Mononuclear cell (primary cell): ENCODE measurements around the gene PTPRE. TPM values are rescaled to one million over a fixed set of nuclear protein-coding genes. Genes with fewer than 3 reads are reported as not detected.

Source experiments
- H3K27me3 ChIP-seq: 2 replicates; pipeline ENCODE4 v1.6.0; 2011; ENCODE audit warnings: low read length, control low read depth; ENCODE audit not compliant: insufficient read depth
- H3K4me1 ChIP-seq: 2 replicates; pipeline ENCODE4 v1.5.1; 2011; ENCODE audit warnings: mild to moderate bottlenecking, low read length, control low read depth; ENCODE audit not compliant: insufficient read depth
- H3K4me3 ChIP-seq: 2 replicates; pipeline ENCODE4 v1.5.1; 2011; ENCODE audit warnings: mild to moderate bottlenecking, low read length, moderate library complexity
- H3K9me3 ChIP-seq: 2 replicates; pipeline ENCODE4 v1.5.1; 2011; ENCODE audit warnings: low read depth, mild to moderate bottlenecking, control low read depth, low read length
- total RNA-seq: library from RNA; depleted of rRNA; stranded (reverse); fragments of >200 nt; gene quantifications from one replicate; pipeline ENCODE4 v1.2.3, GENCODE V29; 2012

The PTPRE gene
- total RNA-seq, 1 donor: 205 TPM

GRCh38 chr10:128043259-128044045 lies 136.5 kb downstream of the PTPRE start:
- Histone ChIP-seq H3K4me1 (peaks cover 30% of the 10 kb centered on the region), H3K27me3 (no peaks in the 10 kb centered on the region), H3K9me3 (no peaks in the 10 kb centered on the region), H3K4me3 (no peak overlapping the region)

DNA sequence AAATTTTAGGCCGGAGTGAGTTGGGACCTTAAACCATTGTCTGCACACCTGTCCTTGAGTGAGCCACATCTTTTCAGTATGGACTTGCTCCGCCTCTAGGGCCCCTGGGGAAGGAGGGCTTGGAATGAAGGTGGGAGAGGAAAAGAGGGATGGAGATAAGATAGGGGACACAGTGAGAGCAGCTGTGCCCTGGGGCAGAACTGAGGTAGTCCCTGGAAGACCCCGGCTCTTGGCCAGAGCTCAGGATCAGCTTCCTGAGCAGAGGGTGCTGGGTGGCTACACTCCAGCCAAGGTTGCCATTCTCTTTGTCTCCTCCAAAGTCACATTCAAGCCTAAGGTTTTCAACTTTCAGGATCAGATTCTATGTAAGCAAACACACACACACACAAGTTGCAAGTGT lies 137.3 kb downstream of the PTPRE start:
- Histone ChIP-seq H3K9me3 (no peaks in the 10 kb centered on the region), H3K4me3 (no peak overlapping the region), H3K27me3 (no peaks in the 10 kb centered on the region), H3K4me1 (peaks cover 38% of the 10 kb centered on the region)

GRCh38 chr10:128044961-128045832 lies 138.3 kb downstream of the PTPRE start:
- H3K9me3 ChIP-seq: no peaks in the 10 kb centered on the region
- H3K4me3 ChIP-seq: no peak overlapping the region
- peaks cover 46% of the 10 kb centered on the region for H3K4me1 ChIP-seq
- no peaks in the 10 kb centered on the region for H3K27me3 ChIP-seq

DNA sequence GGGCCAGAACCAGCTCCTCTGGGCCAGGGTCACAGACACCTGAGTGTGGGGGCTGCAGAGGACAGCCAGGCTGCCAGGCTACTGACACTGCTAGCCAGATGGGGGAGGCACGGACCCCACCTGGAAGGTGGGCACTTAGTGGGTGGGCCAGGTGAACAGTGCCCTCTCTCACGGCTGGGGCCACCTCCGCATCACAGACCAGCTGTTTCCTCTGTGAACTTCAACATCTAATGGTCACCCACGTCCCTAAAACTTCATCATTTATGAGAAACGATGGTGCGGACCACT lies 138.9 kb downstream of the PTPRE start:
- no peak overlapping the region for H3K4me3 ChIP-seq
- no peaks in the 10 kb centered on the region for H3K27me3 ChIP-seq
- no peaks in the 10 kb centered on the region for H3K9me3 ChIP-seq
- peaks cover 52% of the 10 kb centered on the region for H3K4me1 ChIP-seq

- H3K27me3 ChIP-seq: no peaks in the 10 kb centered on the region
- no peak overlapping the region for H3K4me3 ChIP-seq
- H3K9me3 ChIP-seq: no peaks in the 10 kb centered on the region
- peaks cover 58% of the 10 kb centered on the region for H3K4me1 ChIP-seq
These were observed 139.5 kb downstream of the PTPRE start for GRCh38 chr10:128046156-128046952.

- Histone ChIP-seq H3K9me3 (no peaks in the 10 kb centered on the region), H3K4me1 (peaks cover 64% of the 10 kb centered on the region), H3K27me3 (no peaks in the 10 kb centered on the region), H3K4me3 (peak overlapping the region; percentile 94)
These were observed 140.0 kb downstream of the PTPRE start for GRCh38 chr10:128046953-128047290.

DNA sequence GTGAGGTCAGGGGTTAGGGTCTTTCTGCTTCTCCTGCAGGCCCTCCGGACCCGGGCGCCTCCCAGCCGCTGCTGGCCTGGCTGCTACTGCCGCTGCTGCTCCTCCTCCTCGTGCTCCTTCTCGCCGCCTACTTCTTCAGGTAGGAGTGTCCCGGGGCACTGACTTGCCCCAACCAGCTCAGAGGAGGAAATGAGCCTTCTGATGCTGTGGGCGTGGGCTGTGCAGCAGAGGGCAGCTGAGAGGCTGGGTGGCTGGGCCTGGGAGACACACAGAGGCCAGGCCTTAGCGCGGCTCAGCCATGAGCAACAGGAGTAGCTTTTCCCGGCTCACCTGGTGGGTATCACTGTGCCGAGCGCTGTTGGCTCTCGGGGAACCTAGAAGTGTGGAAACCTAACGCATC lies 140.4 kb downstream of the PTPRE start:
- Histone ChIP-seq H3K4me1 (peaks cover 68% of the 10 kb centered on the region), H3K27me3 (no peaks in the 10 kb centered on the region), H3K4me3 (peak overlapping the region; percentile 94), H3K9me3 (no peaks in the 10 kb centered on the region)

DNA sequence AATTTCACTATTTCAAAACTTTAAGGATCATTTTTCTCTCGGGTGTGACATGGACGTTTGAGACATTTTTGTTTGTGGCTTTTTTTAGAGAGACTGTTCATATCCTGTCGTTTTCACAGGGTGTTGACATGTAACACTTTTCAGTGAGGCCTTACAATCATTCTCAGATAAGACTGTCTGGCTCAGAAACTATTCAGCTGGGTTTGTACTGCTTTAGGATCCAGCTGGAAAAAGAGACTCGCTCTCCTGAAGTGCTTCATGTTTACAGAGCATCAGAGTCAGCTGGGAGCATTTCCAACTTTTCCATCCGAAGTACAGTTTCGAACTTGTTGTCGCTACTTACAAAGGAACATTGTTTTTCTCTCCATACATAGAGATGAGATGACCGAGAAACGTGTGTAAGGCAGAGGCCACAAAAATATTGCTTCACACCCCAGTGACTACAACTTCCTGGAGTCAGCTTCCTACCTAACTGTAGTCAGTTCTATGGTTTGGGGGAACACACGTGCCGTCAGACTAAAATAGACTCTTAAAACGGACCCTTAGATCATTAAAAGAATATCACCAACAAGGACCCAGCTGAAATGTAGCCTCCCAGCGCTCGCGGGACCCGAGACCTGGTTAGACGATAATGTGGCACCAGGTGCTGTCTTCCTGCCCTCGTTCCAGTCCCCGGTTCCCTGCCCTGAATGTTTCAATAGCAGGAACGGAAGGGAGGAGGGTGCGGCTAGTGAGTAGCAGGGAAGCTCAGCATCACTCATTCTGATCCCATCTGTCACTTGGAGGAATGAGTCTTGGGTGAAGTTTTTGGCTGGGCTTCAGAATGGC lies 141.3 kb downstream of the PTPRE start:
- no peaks in the 10 kb centered on the region for H3K9me3 ChIP-seq
- H3K4me1 ChIP-seq: peaks cover 76% of the 10 kb centered on the region
- H3K27me3 ChIP-seq: no peaks in the 10 kb centered on the region
- peak overlapping the region; percentile 94 for H3K4me3 ChIP-seq

GRCh38 chr10:128048819-128049210 lies 141.9 kb downstream of the PTPRE start:
- H3K4me1 ChIP-seq: peaks cover 83% of the 10 kb centered on the region
- no peaks in the 10 kb centered on the region for H3K9me3 ChIP-seq
- peak overlapping the region; percentile 94 for H3K4me3 ChIP-seq
- H3K27me3 ChIP-seq: no peaks in the 10 kb centered on the region

DNA sequence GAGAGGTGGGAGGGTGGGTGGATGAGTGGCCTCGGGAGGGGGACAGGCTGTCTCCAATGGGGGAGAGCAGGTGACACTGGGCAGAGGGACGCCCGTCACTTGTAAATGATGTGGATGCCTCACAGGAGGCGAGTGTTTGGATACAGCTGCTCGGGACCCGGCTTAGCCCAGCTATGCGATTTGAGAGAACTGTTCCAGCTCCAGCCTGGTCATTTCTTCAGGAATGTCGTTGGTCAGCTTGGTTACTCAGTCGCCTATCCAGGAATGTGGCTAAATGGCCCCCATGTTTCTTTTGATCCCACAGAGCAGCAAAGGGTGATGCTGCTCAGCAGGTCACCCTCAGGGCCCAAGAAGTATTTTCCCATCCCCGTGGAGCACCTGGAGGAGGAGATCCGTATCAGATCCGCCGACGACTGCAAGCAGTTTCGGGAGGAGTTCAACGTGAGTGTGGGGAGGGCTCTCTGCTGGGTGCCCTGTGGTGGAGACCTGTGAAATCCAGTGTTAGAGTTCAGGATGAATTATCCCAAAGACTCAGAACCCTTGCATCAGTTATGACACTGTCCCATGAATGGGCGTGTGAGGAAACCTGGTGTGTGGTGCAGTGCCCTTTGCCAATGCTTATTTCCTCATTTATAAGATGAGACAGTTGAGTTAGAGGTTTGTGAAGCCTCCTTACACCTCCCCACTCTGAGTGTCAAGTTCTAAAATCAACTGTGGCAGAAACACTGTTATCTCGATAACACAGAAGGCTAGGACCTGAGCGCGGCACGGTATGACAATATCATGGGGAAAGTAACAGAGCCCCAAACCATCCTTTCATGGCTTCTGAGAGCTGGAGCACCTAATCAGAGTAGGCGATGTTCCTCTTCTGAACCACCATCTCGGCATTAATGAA lies 142.6 kb downstream of the PTPRE start:
- no peaks in the 10 kb centered on the region for H3K9me3 ChIP-seq
- H3K4me3 ChIP-seq: peak overlapping the region; percentile 94
- H3K4me1 ChIP-seq: peaks cover 89% of the 10 kb centered on the region
- no peaks in the 10 kb centered on the region for H3K27me3 ChIP-seq

- H3K4me3 ChIP-seq: peak overlapping the region; percentile 94
- H3K27me3 ChIP-seq: no peaks in the 10 kb centered on the region
- H3K9me3 ChIP-seq: no peaks in the 10 kb centered on the region
- H3K4me1 ChIP-seq: peaks cover 92% of the 10 kb centered on the region
These were observed 143.2 kb downstream of the PTPRE start for GRCh38 chr10:128050121-128050516.

- Histone ChIP-seq H3K27me3 (no peaks in the 10 kb centered on the region), H3K9me3 (no peaks in the 10 kb centered on the region), H3K4me1 (peaks cover 90% of the 10 kb centered on the region), H3K4me3 (peak overlapping the region; percentile 94)
These were observed 144.0 kb downstream of the PTPRE start for GRCh38 chr10:128050936-128051335.

GRCh38 chr10:128051548-128051947 lies 144.6 kb downstream of the PTPRE start:
- Histone ChIP-seq H3K27me3 (no peaks in the 10 kb centered on the region), H3K4me1 (peaks cover 84% of the 10 kb centered on the region), H3K4me3 (peak overlapping the region; percentile 0), H3K9me3 (no peaks in the 10 kb centered on the region)

- Histone ChIP-seq H3K27me3 (no peaks in the 10 kb centered on the region), H3K4me3 (no peak overlapping the region), H3K4me1 (peaks cover 79% of the 10 kb centered on the region), H3K9me3 (no peaks in the 10 kb centered on the region)
These were observed 145.8 kb downstream of the PTPRE start for GRCh38 chr10:128052696-128053095.
